Choroid plexus epithelial cell (primary cell): Measurements from ENCODE around the gene BRD2.

Experiments used
- DNase-seq: peaks from one replicate; pipeline ENCODE4 v3.0.0-alpha.2; 2010; ENCODE audit warnings: low read depth
- H3K4me3 ChIP-seq: 2 replicates; pipeline ENCODE4 v1.5.1; 2011; ENCODE audit warnings: low read depth, mild to moderate bottlenecking, control low read depth, low read length, moderate library complexity
- TF ChIP-seq, protein P1 (sequence below): conservative IDR thresholded peaks from 2 replicates; pipeline ENCODE4 v1.5.1; 2011; ENCODE audit warnings: low read depth, mild to moderate bottlenecking, control low read depth, inconsistent platforms, low read length, moderate library complexity

BRD2 gene

DNA sequence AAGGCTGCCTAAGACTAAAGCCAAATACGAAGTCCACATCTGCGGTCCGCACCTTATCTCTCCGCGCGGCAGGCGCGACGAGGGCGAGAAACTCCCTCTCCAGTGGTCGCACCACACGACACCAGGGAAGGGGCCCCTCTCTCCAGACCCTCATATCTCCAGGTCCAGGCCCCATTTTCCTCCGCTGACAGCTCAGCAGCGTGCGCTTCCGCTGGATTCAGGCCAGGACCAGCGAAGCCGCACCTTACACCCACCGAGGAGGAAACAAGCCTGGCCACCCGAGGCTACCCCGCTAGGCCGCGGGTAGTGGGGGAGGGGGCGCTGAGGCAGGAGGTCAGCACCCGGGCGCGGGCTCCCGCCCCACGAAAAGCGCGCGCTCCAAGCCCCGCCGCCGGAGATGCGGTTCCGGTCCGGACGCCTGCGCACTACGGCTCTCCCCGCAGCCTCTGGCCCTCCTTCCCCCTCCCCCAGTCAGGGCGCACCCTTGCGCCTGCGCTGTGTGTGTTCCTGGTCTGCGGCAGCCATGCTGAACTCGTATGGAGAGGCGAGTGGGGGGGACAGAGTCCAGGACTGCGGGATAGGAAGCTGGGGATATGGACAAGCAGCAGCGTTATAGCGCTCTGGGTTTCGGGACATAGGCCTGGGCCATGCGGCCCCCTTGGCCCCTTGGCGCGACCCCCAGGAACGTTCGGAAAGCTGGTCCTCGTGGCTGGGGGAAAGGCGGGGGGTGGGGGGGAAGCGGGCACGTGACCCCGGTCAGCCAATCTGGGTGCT, at the start of gene BRD2:
Gene BRD2 (plus strand): TSS at position 502 of the 774 bp plus-strand sequence. CDS start 4,305 bp downstream, outside the sequence.
- peak; percentile 98 for DNase-seq
- H3K4me3 ChIP-seq: peak within 1 kb of the TSS; percentile 71
- TF ChIP-seq, protein P1, sequence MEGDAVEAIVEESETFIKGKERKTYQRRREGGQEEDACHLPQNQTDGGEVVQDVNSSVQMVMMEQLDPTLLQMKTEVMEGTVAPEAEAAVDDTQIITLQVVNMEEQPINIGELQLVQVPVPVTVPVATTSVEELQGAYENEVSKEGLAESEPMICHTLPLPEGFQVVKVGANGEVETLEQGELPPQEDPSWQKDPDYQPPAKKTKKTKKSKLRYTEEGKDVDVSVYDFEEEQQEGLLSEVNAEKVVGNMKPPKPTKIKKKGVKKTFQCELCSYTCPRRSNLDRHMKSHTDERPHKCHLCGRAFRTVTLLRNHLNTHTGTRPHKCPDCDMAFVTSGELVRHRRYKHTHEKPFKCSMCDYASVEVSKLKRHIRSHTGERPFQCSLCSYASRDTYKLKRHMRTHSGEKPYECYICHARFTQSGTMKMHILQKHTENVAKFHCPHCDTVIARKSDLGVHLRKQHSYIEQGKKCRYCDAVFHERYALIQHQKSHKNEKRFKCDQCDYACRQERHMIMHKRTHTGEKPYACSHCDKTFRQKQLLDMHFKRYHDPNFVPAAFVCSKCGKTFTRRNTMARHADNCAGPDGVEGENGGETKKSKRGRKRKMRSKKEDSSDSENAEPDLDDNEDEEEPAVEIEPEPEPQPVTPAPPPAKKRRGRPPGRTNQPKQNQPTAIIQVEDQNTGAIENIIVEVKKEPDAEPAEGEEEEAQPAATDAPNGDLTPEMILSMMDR: no peak

DNA sequence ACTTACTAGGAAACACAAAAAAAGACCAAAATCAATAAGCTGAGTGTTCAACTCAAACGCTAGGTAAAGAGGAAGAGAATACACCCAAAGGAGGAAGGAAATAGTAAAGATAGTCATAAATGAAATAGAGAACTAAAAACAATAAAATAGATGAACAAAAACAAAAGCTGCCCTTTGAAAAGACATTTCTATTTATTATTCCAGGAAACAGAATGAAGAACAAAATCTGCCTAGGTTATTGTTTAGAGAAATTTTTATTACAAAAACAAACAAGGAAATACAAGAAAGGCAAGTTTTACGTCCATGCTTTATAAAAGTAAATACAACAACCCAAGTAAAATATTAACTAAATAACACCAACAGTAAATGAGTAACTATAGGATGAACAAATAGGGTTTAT, 47.7 kb upstream of the BRD2 start:
- H3K4me3 ChIP-seq: no peak overlapping the region
- no peak for DNase-seq
- TF ChIP-seq, protein P1: no peak

DNA sequence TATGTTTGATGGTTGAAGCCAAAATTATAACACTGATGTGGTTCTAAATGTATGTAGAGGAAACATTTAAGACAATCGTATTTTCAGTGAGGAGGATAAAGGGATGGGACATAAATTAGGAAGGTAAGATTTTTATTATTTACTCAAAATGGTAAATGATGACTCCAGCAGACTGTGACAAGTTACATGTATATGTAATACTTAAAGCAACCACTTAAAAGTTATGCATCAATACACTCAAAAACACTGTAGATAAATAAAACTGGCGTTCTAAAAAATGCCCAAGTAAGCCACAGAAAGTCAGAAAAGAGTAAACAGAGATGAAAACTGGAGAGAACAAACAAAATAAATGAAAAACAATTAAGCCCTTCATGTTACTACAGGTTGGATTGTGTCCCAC, 46.3 kb upstream of the BRD2 start:
- DNase-seq: no peak
- no peak overlapping the region for H3K4me3 ChIP-seq
- TF ChIP-seq, protein P1: no peak

DNA sequence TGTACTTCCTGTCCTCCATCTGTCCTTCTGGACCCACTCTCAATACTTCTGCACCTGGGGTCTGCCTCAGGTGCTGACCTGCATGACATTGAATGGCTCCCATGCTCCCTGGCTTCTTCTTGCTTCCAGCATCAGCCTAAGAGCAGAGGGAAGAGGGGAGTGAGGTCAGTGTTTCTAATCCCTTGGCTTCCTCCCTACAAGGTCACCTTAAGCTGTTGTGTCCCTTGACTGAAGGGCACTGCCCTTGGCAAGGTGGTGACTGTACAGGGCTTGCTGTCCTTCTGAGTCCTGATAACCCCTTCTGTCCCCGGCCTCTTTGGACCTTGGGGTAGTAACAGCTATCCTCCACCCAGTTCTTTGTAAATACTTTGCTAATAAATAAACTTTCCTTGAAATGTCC, 37.2 kb upstream of the BRD2 start:
- no peak for DNase-seq
- H3K4me3 ChIP-seq: no peak overlapping the region
- TF ChIP-seq, protein P1: no peak

DNA sequence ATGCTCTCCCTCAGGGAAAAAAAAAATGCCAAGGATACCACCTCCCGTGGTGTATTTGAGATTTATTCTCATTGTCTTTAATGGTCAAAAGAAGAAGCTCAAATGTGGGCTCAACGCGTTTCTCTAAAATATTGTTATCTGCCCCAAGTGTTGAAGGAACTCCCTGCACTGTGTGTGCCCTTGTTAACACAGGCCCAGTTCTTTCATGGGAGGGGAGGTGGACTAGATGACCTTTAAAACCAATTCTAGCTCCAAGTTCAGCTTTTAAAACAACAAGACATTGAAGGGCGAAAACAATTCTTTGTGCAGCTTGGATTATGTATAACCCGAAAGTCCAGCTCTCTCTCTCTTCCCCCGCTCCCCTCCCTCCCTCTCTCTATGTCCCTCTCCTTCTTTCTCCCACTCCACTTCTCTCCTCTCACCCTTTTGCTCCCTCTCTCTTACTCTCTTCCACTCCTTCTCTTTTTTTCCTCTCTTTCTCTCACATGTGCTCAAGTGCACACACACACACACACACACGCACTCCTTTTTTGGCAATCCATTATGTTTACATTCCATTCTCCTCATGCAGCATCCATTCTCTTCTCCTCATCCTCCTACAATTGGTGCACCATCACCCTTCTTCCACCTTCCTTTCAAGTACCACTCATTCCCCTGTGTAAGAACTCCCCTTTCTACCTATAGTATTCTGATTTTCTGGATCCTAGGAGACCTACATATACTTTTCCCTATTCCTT, 36.1 kb upstream of the BRD2 start:
- H3K4me3 ChIP-seq: no peak overlapping the region
- TF ChIP-seq, protein P1: no peak
- peak; percentile 65 for DNase-seq

DNA sequence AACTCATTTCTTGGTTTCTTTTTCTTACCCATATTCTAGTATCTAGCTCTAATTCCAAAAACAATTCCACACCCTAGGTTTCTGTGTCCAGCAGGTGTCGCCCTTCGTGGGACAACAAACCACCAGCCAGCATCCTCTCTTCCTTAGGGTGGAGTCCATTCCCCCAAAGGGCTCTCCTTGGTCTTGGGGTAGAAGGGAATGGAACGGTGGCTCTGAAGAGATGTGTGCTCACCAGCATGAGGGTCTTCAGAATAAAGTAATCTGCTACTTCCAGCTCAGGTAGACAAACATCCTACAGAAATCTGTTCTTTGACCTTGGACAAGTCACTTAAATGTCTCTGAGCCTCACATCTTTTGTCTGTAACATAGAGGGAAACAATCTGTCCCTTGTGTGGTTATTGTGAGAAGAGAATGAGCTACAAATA, 34.7 kb upstream of the BRD2 start:
- TF ChIP-seq, protein P1: peak; percentile 90
- DNase-seq: peak; percentile 83
- no peak overlapping the region for H3K4me3 ChIP-seq
